HG02852 (cell line): ENCODE measurements around the gene SLC16A10.
A peak's percentile ranks its signal among the peaks of the same experiment; 100 is the strongest.
"Not testable (repeated sequence)": the region's sequence is repeated elsewhere in the genome, so short reads cannot be mapped to it uniquely, and the experiment has no call there.

ENCODE experiments used
- ATAC-seq: cut with Tn5 transposase; IDR thresholded peaks from one replicate; pipeline ENCODE4 v1.9.1; 2021; ENCODE audit warnings: mild to moderate bottlenecking, moderate library complexity; ENCODE audit not compliant: unreplicated experiment

The SLC16A10 gene

GRCh38 chr6:111254779-111255166 is 167.5 kb downstream of the SLC16A10 start:
- ATAC-seq = no peak

GRCh38 chr6:111255838-111256237 is 168.5 kb downstream of the SLC16A10 start:
- ATAC-seq = not testable (repeated sequence)

- ATAC-seq = no peak
These were observed 169.3 kb downstream of the SLC16A10 start for GRCh38 chr6:111256646-111257045.

GRCh38 chr6:111258010-111258409 is 170.7 kb downstream of the SLC16A10 start:
- ATAC-seq = no peak

GRCh38 chr6:111258615-111259088 is 171.3 kb downstream of the SLC16A10 start:
- no peak for ATAC-seq

- ATAC-seq = peak; percentile 99
These were observed 172.0 kb downstream of the SLC16A10 start for GRCh38 chr6:111259089-111259831.

- no peak for ATAC-seq
These were observed 173.4 kb downstream of the SLC16A10 start for GRCh38 chr6:111260570-111261298.

- ATAC-seq = no peak
These were observed 176.5 kb downstream of the SLC16A10 start for GRCh38 chr6:111263837-111264236.

GRCh38 chr6:111265842-111266241 is 178.5 kb downstream of the SLC16A10 start:
- ATAC-seq = no peak

- ATAC-seq = no peak
These were observed 179.0 kb downstream of the SLC16A10 start for GRCh38 chr6:111266276-111266675.

- no peak for ATAC-seq
These were observed 180.5 kb downstream of the SLC16A10 start for GRCh38 chr6:111267764-111268333.

GRCh38 chr6:111269401-111269970 is 182.2 kb downstream of the SLC16A10 start:
- no peak for ATAC-seq

- ATAC-seq = no peak
These were observed 182.8 kb downstream of the SLC16A10 start for GRCh38 chr6:111270121-111270520.

GRCh38 chr6:111274593-111275217 is 187.4 kb downstream of the SLC16A10 start:
- ATAC-seq = no peak

- no peak for ATAC-seq
These were observed 189.0 kb downstream of the SLC16A10 start for GRCh38 chr6:111276335-111276734.

GRCh38 chr6:111276736-111277135 is 189.4 kb downstream of the SLC16A10 start:
- no peak for ATAC-seq

GRCh38 chr6:111277819-111278218 is 190.5 kb downstream of the SLC16A10 start:
- ATAC-seq = no peak

GRCh38 chr6:111278731-111279130 is 191.4 kb downstream of the SLC16A10 start:
- no peak for ATAC-seq

- ATAC-seq = no peak
These were observed 193.2 kb downstream of the SLC16A10 start for GRCh38 chr6:111280445-111280955.
